Measurements from ENCODE around the gene ZBTB1. TPM values are rescaled to one million over a fixed set of nuclear protein-coding genes. Genes with fewer than 3 reads are reported as not detected.

ZBTB1 gene
- polyA plus RNA-seq, 1 donor from 2014 or later: 24.8 TPM

DNA sequence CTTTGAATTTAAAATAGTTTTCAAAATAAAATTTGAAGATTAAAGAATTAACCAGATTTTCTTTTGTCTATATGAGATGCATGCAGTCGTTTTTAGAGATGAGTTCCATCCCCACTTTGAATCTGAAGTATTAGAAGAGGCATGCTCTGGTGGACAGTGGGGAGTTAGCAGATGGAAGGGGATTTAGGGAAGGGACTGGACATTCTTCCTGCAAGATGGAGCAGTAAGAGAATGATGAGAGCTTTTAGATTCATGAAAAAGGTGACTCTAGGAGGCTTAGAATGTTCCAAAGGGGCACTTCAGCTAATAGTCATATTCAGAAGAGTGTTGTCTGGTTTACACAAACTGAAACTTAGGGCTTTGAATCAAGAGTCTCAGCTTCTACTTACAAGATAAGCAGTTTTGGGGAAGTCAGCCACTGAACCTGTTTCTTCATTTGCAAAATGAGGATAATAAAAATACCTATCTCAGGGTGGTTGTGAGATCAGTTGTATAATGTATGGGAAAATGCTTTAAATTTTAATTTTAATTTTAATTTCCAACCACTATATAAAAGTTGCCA is 3.7 kb downstream of the ZBTB1 start:
- Histone ChIP-seq H3K79me2 (replicated peaks; ENCODE audit: insufficient read depth, low read length) (peaks cover 73% of the 10 kb centered on the region), H3F3A (ENCODE audit: insufficient read depth, low read length, poor library complexity, severe bottlenecking) (no peaks in the 10 kb centered on the region), H3K27ac (ENCODE audit: low read length) (no peak overlapping the region), H2AFZ (ENCODE audit: low read depth, low read length) (no peak overlapping the region), H3K4me2 (ENCODE audit: low read length) (no peak overlapping the region), H3K9me3 (ENCODE audit: low read length) (no peaks in the 10 kb centered on the region), H3K4me3 (ENCODE audit: low read length) (no peak overlapping the region), H3K9ac (ENCODE audit: low read length) (no peak overlapping the region), H3K36me3 (ENCODE audit: insufficient read depth, low read length) (no peaks in the 10 kb centered on the region), H3K27me3 (ENCODE audit: insufficient read depth, low read depth, low read length) (no peaks in the 10 kb centered on the region), H4K20me1 (ENCODE audit: insufficient read depth) (no peaks in the 10 kb centered on the region), H3K9me2 (ENCODE audit: insufficient read depth, low read length) (no peaks in the 10 kb centered on the region)
- TF ChIP-seq EP300 (conservative IDR thresholded peaks at IDR 0.05; ENCODE audit: poor library complexity, severe bottlenecking) (no peak), CTCF (IDR thresholded peaks at IDR 0.05; ENCODE audit: poor library complexity, severe bottlenecking) (no peak), SMC3 (conservative IDR thresholded peaks at IDR 0.05; ENCODE audit: poor library complexity) (no peak), EZH2 (IDR thresholded peaks at IDR 0.05; ENCODE audit: borderline replicate concordance, insufficient read depth, low read length, poor library complexity, severe bottlenecking) (no peak), POLR2AphosphoS5 (IDR thresholded peaks at IDR 0.05) (no peak), REST (IDR thresholded peaks at IDR 0.05; ENCODE audit: borderline replicate concordance) (no peak), MXI1 (conservative IDR thresholded peaks at IDR 0.05; ENCODE audit: poor library complexity, severe bottlenecking) (no peak), TAF1 (IDR thresholded peaks at IDR 0.05; ENCODE audit: low read depth) (no peak), RAD21 (conservative IDR thresholded peaks at IDR 0.05) (no peak)

GRCh38 chr14:64509036-64509435 is 4.5 kb downstream of the ZBTB1 start:
- Histone ChIP-seq H3K27ac (ENCODE audit: low read length) (no peak overlapping the region), H3K79me2 (replicated peaks; ENCODE audit: insufficient read depth, low read length) (peaks cover 76% of the 10 kb centered on the region), H3K9me2 (ENCODE audit: insufficient read depth, low read length) (no peaks in the 10 kb centered on the region), H2AFZ (ENCODE audit: low read depth, low read length) (no peak overlapping the region), H3K36me3 (ENCODE audit: insufficient read depth, low read length) (no peaks in the 10 kb centered on the region), H3K4me2 (ENCODE audit: low read length) (no peak overlapping the region), H4K20me1 (ENCODE audit: insufficient read depth) (no peaks in the 10 kb centered on the region), H3K9me3 (ENCODE audit: low read length) (no peaks in the 10 kb centered on the region), H3F3A (ENCODE audit: insufficient read depth, low read length, poor library complexity, severe bottlenecking) (no peaks in the 10 kb centered on the region), H3K27me3 (ENCODE audit: insufficient read depth, low read depth, low read length) (no peaks in the 10 kb centered on the region), H3K4me3 (ENCODE audit: low read length) (no peak overlapping the region), H3K9ac (ENCODE audit: low read length) (no peak overlapping the region)
- TF ChIP-seq CTCF (IDR thresholded peaks at IDR 0.05; ENCODE audit: poor library complexity, severe bottlenecking) (no peak), RAD21 (conservative IDR thresholded peaks at IDR 0.05) (no peak), EZH2 (IDR thresholded peaks at IDR 0.05; ENCODE audit: borderline replicate concordance, insufficient read depth, low read length, poor library complexity, severe bottlenecking) (no peak), REST (IDR thresholded peaks at IDR 0.05; ENCODE audit: borderline replicate concordance) (no peak), TAF1 (IDR thresholded peaks at IDR 0.05; ENCODE audit: low read depth) (no peak), POLR2AphosphoS5 (IDR thresholded peaks at IDR 0.05) (no peak), MXI1 (conservative IDR thresholded peaks at IDR 0.05; ENCODE audit: poor library complexity, severe bottlenecking) (no peak), SMC3 (conservative IDR thresholded peaks at IDR 0.05; ENCODE audit: poor library complexity) (no peak), EP300 (conservative IDR thresholded peaks at IDR 0.05; ENCODE audit: poor library complexity, severe bottlenecking) (no peak)
